ENCODE results near the gene PI4KA. TPM values are rescaled to one million over a fixed set of nuclear protein-coding genes. Genes with fewer than 3 reads are reported as not detected.
"Not testable (repeated sequence)": the region's sequence is repeated elsewhere in the genome, so short reads cannot be mapped to it uniquely, and the experiment has no call there.

Gene PI4KA
- total RNA-seq, 2 donors from 2014 or later = 68.3 to 97.6 TPM

GRCh38 chr22:20724676-20725454 is 133.7 kb downstream of the PI4KA start:
- Mint-ChIP-seq H3K27ac (peak overlapping the region; percentile 2 to 55), H3K9me3 (no peaks in the 10 kb centered on the region), H3K36me3 (no peaks in the 10 kb centered on the region)
- DNase-seq (ENCODE audit: low spot score in 2 of 2) = no peak
- no peak for ATAC-seq

GRCh38 chr22:20721409-20722218 is 137.0 kb downstream of the PI4KA start:
- ATAC-seq = no peak
- Mint-ChIP-seq H3K36me3 (no peaks in the 10 kb centered on the region), H3K27ac (no peak overlapping the region), H3K9me3 (no peaks in the 10 kb centered on the region)
- DNase-seq (ENCODE audit: low spot score in 2 of 2) = no peak

GRCh38 chr22:20720692-20721408 is 137.8 kb downstream of the PI4KA start:
- H3K36me3 Mint-ChIP-seq = no peaks in the 10 kb centered on the region
- ATAC-seq (no peak), DNase-seq (ENCODE audit: low spot score in 2 of 2) (no peak)
- H3K27ac Mint-ChIP-seq = no peak overlapping the region
- no peaks in the 10 kb centered on the region for H3K9me3 Mint-ChIP-seq

GRCh38 chr22:20718727-20719126 is 139.9 kb downstream of the PI4KA start:
- H3K9me3 Mint-ChIP-seq; ATAC-seq; DNase-seq (ENCODE audit: low spot score in 2 of 2); H3K36me3 Mint-ChIP-seq; H3K27ac Mint-ChIP-seq: not testable (repeated sequence)

GRCh38 chr22:20717981-20718380 is 140.6 kb downstream of the PI4KA start:
- ATAC-seq; H3K36me3 Mint-ChIP-seq; DNase-seq (ENCODE audit: low spot score in 2 of 2); H3K9me3 Mint-ChIP-seq; H3K27ac Mint-ChIP-seq: not testable (repeated sequence)

- not testable (repeated sequence) for H3K27ac Mint-ChIP-seq, H3K9me3 Mint-ChIP-seq, ATAC-seq
Measured at GRCh38 chr22:20717213-20717866, 141.3 kb downstream of the PI4KA start.

GRCh38 chr22:20713116-20713515 is 145.5 kb downstream of the PI4KA start:
- H3K9me3 Mint-ChIP-seq; ATAC-seq; DNase-seq (ENCODE audit: low spot score in 2 of 2); H3K36me3 Mint-ChIP-seq; H3K27ac Mint-ChIP-seq: not testable (repeated sequence)

More at GRCh38 chr22:20717213-20717866, 141.3 kb downstream of the PI4KA start:
- not testable (repeated sequence) for DNase-seq (ENCODE audit: low spot score in 2 of 2); H3K36me3 Mint-ChIP-seq

GRCh38 chr22:20709966-20710365 is 148.6 kb downstream of the PI4KA start:
- not testable (repeated sequence) for ATAC-seq; H3K27ac Mint-ChIP-seq; DNase-seq (ENCODE audit: low spot score in 2 of 2); H3K9me3 Mint-ChIP-seq; H3K36me3 Mint-ChIP-seq

- H3K36me3 Mint-ChIP-seq; H3K27ac Mint-ChIP-seq; DNase-seq (ENCODE audit: low spot score in 2 of 2); H3K9me3 Mint-ChIP-seq; ATAC-seq: not testable (repeated sequence)
Measured at GRCh38 chr22:20707549-20708118, 151.0 kb downstream of the PI4KA start.

GRCh38 chr22:20703816-20704609 is 154.6 kb downstream of the PI4KA start:
- not testable (repeated sequence) for H3K27ac Mint-ChIP-seq; ATAC-seq; H3K36me3 Mint-ChIP-seq; H3K9me3 Mint-ChIP-seq; DNase-seq (ENCODE audit: low spot score in 2 of 2)

GRCh38 chr22:20703414-20703806 is 155.2 kb downstream of the PI4KA start:
- not testable (repeated sequence) for H3K36me3 Mint-ChIP-seq; DNase-seq (ENCODE audit: low spot score in 2 of 2); H3K9me3 Mint-ChIP-seq; H3K27ac Mint-ChIP-seq
- ATAC-seq = peak; percentile 30 to 33

GRCh38 chr22:20702546-20703413 is 155.8 kb downstream of the PI4KA start:
- not testable (repeated sequence) for H3K9me3 Mint-ChIP-seq, H3K36me3 Mint-ChIP-seq
- peak; percentile 91 to 97 for DNase-seq (ENCODE audit: low spot score in 2 of 2)
- peak overlapping the region; percentile 88 to 98 for H3K27ac Mint-ChIP-seq
- peak; percentile 80 to 84 for ATAC-seq

GRCh38 chr22:20702175-20702545 is 156.5 kb downstream of the PI4KA start:
- not testable (repeated sequence) for H3K9me3 Mint-ChIP-seq; DNase-seq (ENCODE audit: low spot score in 2 of 2); H3K36me3 Mint-ChIP-seq
- H3K27ac Mint-ChIP-seq = peak overlapping the region in 1 of 2 donors; percentile 88
- peak; percentile 17 to 19 for ATAC-seq

- H3K36me3 Mint-ChIP-seq; DNase-seq (ENCODE audit: low spot score in 2 of 2); H3K9me3 Mint-ChIP-seq; H3K27ac Mint-ChIP-seq: not testable (repeated sequence)
- ATAC-seq = peak; percentile 0 to 17
Measured at GRCh38 chr22:20701680-20702136, 156.9 kb downstream of the PI4KA start.

GRCh38 chr22:20700347-20700746 is 158.3 kb downstream of the PI4KA start:
- not testable (repeated sequence) for H3K9me3 Mint-ChIP-seq; DNase-seq (ENCODE audit: low spot score in 2 of 2); ATAC-seq; H3K36me3 Mint-ChIP-seq; H3K27ac Mint-ChIP-seq

Data from activated naive CD4-positive, alpha-beta T cell treated with anti-CD3 and anti-CD28 coated beads, Interleukin-2, amount 50 U/mL, for 72 hours (primary cell).